Measurements from ENCODE around the gene LRRC28. TPM values are rescaled to one million over a fixed set of nuclear protein-coding genes. Genes with fewer than 3 reads are reported as not detected.

Gene LRRC28
- total and polyA plus RNA-seq, 12 donors, result 3.0 to 31.9 (median 22.5) TPM

DNA sequence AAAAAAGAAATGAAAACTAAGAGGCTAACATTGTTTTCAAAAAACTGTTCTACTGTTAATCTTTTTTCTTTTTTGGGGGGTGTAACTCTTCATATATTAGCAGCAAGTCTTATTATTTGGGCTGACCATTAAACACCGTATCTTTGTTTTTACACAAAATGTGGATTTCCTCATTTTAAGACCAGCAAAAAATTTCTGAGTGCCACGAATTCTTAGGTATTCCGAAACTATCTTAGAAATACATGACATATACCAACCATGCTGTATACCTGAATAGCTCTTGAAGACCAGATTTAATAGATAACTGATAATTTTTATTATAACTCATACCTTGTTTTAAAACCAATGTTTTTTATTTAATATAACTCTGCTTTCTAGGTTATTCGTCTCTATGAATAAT is 1.3 kb upstream of the LRRC28 start:
- intact Hi-C loops (cut with DNase I), result no loop called here
- TF ChIP-seq CTCF (IDR thresholded peaks at IDR 0.05), result no peak
- whole genome bisulfite sequencing, 2 donors, result 35 to 43% methylated on average over 4 of the region's 4 CpGs
- H3K27me3 ChIP-seq, result no peaks in the 10 kb centered on the region
- H3K4me1 ChIP-seq, result peaks cover 4 to 55% (median 27%) of the 10 kb centered on the region in 9 donors
- peak overlapping the region in 9 of 10 donors; percentile 84 to 95 (median 94) for H3K27ac ChIP-seq
- ATAC-seq (no peak), DNase-seq (no peak)
- H3K4me3 ChIP-seq, result peak overlapping the region; percentile 51 to 88 (median 80)
- H3K9me3 ChIP-seq, result no peaks in the 10 kb centered on the region
- peaks cover 0 to 2% (median 0%) of the 10 kb centered on the region in 9 donors for H3K36me3 ChIP-seq

GRCh38 chr15:99250494-99250856 is 806 bp upstream of the LRRC28 start:
- Histone ChIP-seq H3K27me3 (no peaks in the 10 kb centered on the region), H3K27ac (peak overlapping the region; percentile 66 to 95 (median 92)), H3K36me3 (no peaks in the 10 kb centered on the region), H3K4me3 (peak overlapping the region; percentile 51 to 88 (median 80)), H3K4me1 (peaks cover 4 to 55% (median 27%) of the 10 kb centered on the region in 9 donors), H3K9me3 (no peaks in the 10 kb centered on the region)
- no peak for TF ChIP-seq CTCF (IDR thresholded peaks at IDR 0.05)
- intact Hi-C loops (cut with DNase I), result no loop called here
- ATAC-seq, result no peak
- DNase-seq, result no peak
- 7 to 11% methylated on average over 7 of the region's 7 CpGs for WGBS, 2 donors

- H3K9me3 ChIP-seq, result no peaks in the 10 kb centered on the region
- no peaks in the 10 kb centered on the region for H3K27me3 ChIP-seq
- peaks cover 4 to 54% (median 27%) of the 10 kb centered on the region in 9 donors for H3K4me1 ChIP-seq
- DNase-seq (no peak), ATAC-seq (no peak)
- WGBS, 2 donors, result 79 to 84% methylated on average over 7 of the region's 7 CpGs
- no peak for TF ChIP-seq CTCF (IDR thresholded peaks at IDR 0.05)
- intact Hi-C loops (cut with DNase I), result no loop called here
- H3K4me3 ChIP-seq, result peak overlapping the region in 9 of 10 donors; percentile 75 to 88 (median 80)
- H3K36me3 ChIP-seq, result peaks cover 0 to 16% (median 0%) of the 10 kb centered on the region in 9 donors
- peak overlapping the region in 5 of 10 donors; percentile 91 to 95 (median 94) for H3K27ac ChIP-seq
These were observed 1.0 kb downstream of the LRRC28 start for GRCh38 chr15:99252326-99252725.

- no peak for DNase-seq
- Histone ChIP-seq H3K9me3 (no peaks in the 10 kb centered on the region), H3K27ac (no peak overlapping the region), H3K4me1 (peaks cover 4 to 42% (median 22%) of the 10 kb centered on the region in 9 donors), H3K27me3 (no peaks in the 10 kb centered on the region), H3K36me3 (peaks cover 0 to 26% (median 0%) of the 10 kb centered on the region in 9 donors), H3K4me3 (no peak overlapping the region)
- WGBS, 2 donors, result 92 to 95% methylated on average over 6 of the region's 6 CpGs
- no peak for ATAC-seq
- intact Hi-C loops (cut with DNase I), result no loop called here
- TF ChIP-seq CTCF (IDR thresholded peaks at IDR 0.05), result no peak
These were observed 2.3 kb downstream of the LRRC28 start for GRCh38 chr15:99253381-99254090.
